ENCODE data around the gene CDH23. TPM values are rescaled to one million over a fixed set of nuclear protein-coding genes. Genes with fewer than 3 reads are reported as not detected.

The CDH23 gene
- polyA plus RNA-seq, 1 donor (not counting 4 experiments of a cell fraction or from before 2014, with no cell fraction given) = 0.01 TPM

GRCh38 chr10:71717056-71717455, 320.3 kb downstream of the CDH23 start:
- H3K36me3 ChIP-seq (ENCODE audit: control insufficient read depth in 2 of 2, extremely low read depth in 1 of 2, insufficient read depth in 2 of 2, low read length in 2 of 2) = no peaks in the 10 kb centered on the region
- DNase-seq (ENCODE audit: low read depth, low spot score) (no peak), FAIRE-seq (no peak)
- H3K9me1 ChIP-seq (ENCODE audit: control insufficient read depth, extremely low read depth, insufficient read depth, low read length) = no peaks in the 10 kb centered on the region
- H3K4me2 ChIP-seq (ENCODE audit: control insufficient read depth, extremely low read depth, insufficient read depth, low read depth, low read length) = no peak overlapping the region
- TF ChIP-seq EZH2 (IDR thresholded peaks at IDR 0.05; ENCODE audit: low read length) = no peak
- no peak for TF ChIP-seq CTCF (optimal IDR thresholded peaks at IDR 0.05 in 1 of 3, IDR thresholded peaks at IDR 0.05 in 1 of 3, conservative IDR thresholded peaks at IDR 0.05 in 1 of 3; ENCODE audit: extremely low read depth in 1 of 3, insufficient read depth in 2 of 3, low read length in 3 of 3)
- no peak overlapping the region for H3K4me3 ChIP-seq (ENCODE audit: control insufficient read depth in 2 of 3, extremely low read depth in 1 of 3, insufficient read depth in 2 of 3, low read depth in 1 of 3, low read length in 3 of 3)
- H3K27ac ChIP-seq (ENCODE audit: control insufficient read depth, insufficient read depth, low read length) = no peak overlapping the region
- H3K9ac ChIP-seq (ENCODE audit: control insufficient read depth, extremely low read depth, insufficient read depth, low read length) = no peak overlapping the region
- no peaks in the 10 kb centered on the region for H3K79me2 ChIP-seq (ENCODE audit: control insufficient read depth, insufficient read depth, low read length)
- H3K9me3 ChIP-seq (ENCODE audit: control insufficient read depth, low read depth, low read length) = no peaks in the 10 kb centered on the region
- H3K27me3 ChIP-seq (ENCODE audit: control insufficient read depth, extremely low read depth, insufficient read depth, low read length) = no peaks in the 10 kb centered on the region
- peaks cover 17% of the 10 kb centered on the region for H3K4me1 ChIP-seq (ENCODE audit: control insufficient read depth, extremely low read depth, insufficient read depth, low read length)
- H2AFZ ChIP-seq (ENCODE audit: control insufficient read depth, low read length) = no peak overlapping the region
- dilution Hi-C loops (cut with MboI; ENCODE audit: extremely low pct_ligation_motif_present, low sequenced_read_pairs) = no loop called here
- H4K20me1 ChIP-seq (ENCODE audit: control insufficient read depth, extremely low read depth, insufficient read depth, low read length) = no peaks in the 10 kb centered on the region

- H4K20me1 ChIP-seq (ENCODE audit: control insufficient read depth, extremely low read depth, insufficient read depth, low read length) = no peaks in the 10 kb centered on the region
- H3K9me3 ChIP-seq (ENCODE audit: control insufficient read depth, low read depth, low read length) = no peaks in the 10 kb centered on the region
- dilution Hi-C loops (cut with MboI; ENCODE audit: extremely low pct_ligation_motif_present, low sequenced_read_pairs) = no loop called here
- no peak overlapping the region for H3K4me3 ChIP-seq (ENCODE audit: control insufficient read depth in 2 of 3, extremely low read depth in 1 of 3, insufficient read depth in 2 of 3, low read depth in 1 of 3, low read length in 3 of 3)
- no peak overlapping the region for H3K9ac ChIP-seq (ENCODE audit: control insufficient read depth, extremely low read depth, insufficient read depth, low read length)
- H3K4me2 ChIP-seq (ENCODE audit: control insufficient read depth, extremely low read depth, insufficient read depth, low read depth, low read length) = no peak overlapping the region
- TF ChIP-seq EZH2 (IDR thresholded peaks at IDR 0.05; ENCODE audit: low read length) (no peak), CTCF (optimal IDR thresholded peaks at IDR 0.05 in 1 of 3, IDR thresholded peaks at IDR 0.05 in 1 of 3, conservative IDR thresholded peaks at IDR 0.05 in 1 of 3; ENCODE audit: extremely low read depth in 1 of 3, insufficient read depth in 2 of 3, low read length in 3 of 3) (no peak)
- H3K4me1 ChIP-seq (ENCODE audit: control insufficient read depth, extremely low read depth, insufficient read depth, low read length) = peaks cover 17% of the 10 kb centered on the region
- H3K36me3 ChIP-seq (ENCODE audit: control insufficient read depth in 2 of 2, extremely low read depth in 1 of 2, insufficient read depth in 2 of 2, low read length in 2 of 2) = no peaks in the 10 kb centered on the region
- no peak for FAIRE-seq
- no peak overlapping the region for H3K27ac ChIP-seq (ENCODE audit: control insufficient read depth, insufficient read depth, low read length)
- DNase-seq (ENCODE audit: low read depth, low spot score) = no peak
- H2AFZ ChIP-seq (ENCODE audit: control insufficient read depth, low read length) = no peak overlapping the region
- no peaks in the 10 kb centered on the region for H3K27me3 ChIP-seq (ENCODE audit: control insufficient read depth, extremely low read depth, insufficient read depth, low read length)
- H3K9me1 ChIP-seq (ENCODE audit: control insufficient read depth, extremely low read depth, insufficient read depth, low read length) = no peaks in the 10 kb centered on the region
- H3K79me2 ChIP-seq (ENCODE audit: control insufficient read depth, insufficient read depth, low read length) = no peaks in the 10 kb centered on the region
These were observed 320.8 kb downstream of the CDH23 start for GRCh38 chr10:71717551-71717951.
